AG09319 (cell line): ENCODE data around the gene SMDT1.
"Not testable (repeated sequence)": the region's sequence is repeated elsewhere in the genome, so short reads cannot be mapped to it uniquely, and the experiment has no call there.

Experiments used
- DNase-seq: peaks from one replicate; pipeline ENCODE4 v3.0.0-alpha.2; 2010; ENCODE audit warnings: low read depth; ENCODE audit errors: extremely low read depth
- CTCF ChIP-seq: IDR thresholded peaks from 2 replicates; pipeline ENCODE4 v1.5.1; 2011; ENCODE audit warnings: low read depth, mild to moderate bottlenecking, inconsistent platforms, low read length, moderate library complexity

The SMDT1 gene

GRCh38 chr22:42127606-42128005 lies 48.1 kb downstream of the SMDT1 start:
- TF ChIP-seq CTCF = no peak

GRCh38 chr22:42128007-42128406 lies 48.5 kb downstream of the SMDT1 start:
- not testable (repeated sequence) for DNase-seq

More at GRCh38 chr22:42127606-42128005, 48.1 kb downstream of the SMDT1 start:
- DNase-seq = no peak

GRCh38 chr22:42128776-42129694 lies 49.5 kb downstream of the SMDT1 start:
- DNase-seq = not testable (repeated sequence)

GRCh38 chr22:42130182-42130581 lies 50.7 kb downstream of the SMDT1 start:
- DNase-seq = not testable (repeated sequence)

GRCh38 chr22:42130639-42131431 lies 51.3 kb downstream of the SMDT1 start, which contains the start of gene CYP2D6:
Gene CYP2D6, minus strand, starts transcription at chr22:42130810. Its CDS starts 19 bp downstream, at chr22:42130791.
- not testable (repeated sequence) for DNase-seq

- DNase-seq = no peak
- no peak for TF ChIP-seq CTCF
Observed at GRCh38 chr22:42131562-42131961, 52.1 kb downstream of the SMDT1 start.

- no peak for TF ChIP-seq CTCF
Observed at GRCh38 chr22:42132457-42132856, 53.0 kb downstream of the SMDT1 start.

More at GRCh38 chr22:42132457-42132856, 53.0 kb downstream of the SMDT1 start:
- DNase-seq = no peak
